Left colon (tissue), 2 donors: Measurements from ENCODE around the gene PTTG1IP. TPM values are rescaled to one million over a fixed set of nuclear protein-coding genes. Genes with fewer than 3 reads are reported as not detected.
"Not testable (repeated sequence)": the region's sequence is repeated elsewhere in the genome, so short reads cannot be mapped to it uniquely, and the experiment has no call there.

ENCODE experiments used
- ATAC-seq: fragments of 200-7000 bp; cut with Tn5 transposase; one replicate; pipeline ENCODE4 v1.9.1; 2020; ENCODE audit warnings: mild to moderate bottlenecking, moderate library complexity
- DNase-seq, 2 donors: peaks; one replicate each; pipeline ENCODE4 v3.0.0-alpha.2; 2020
- intact Hi-C, 2 donors: fragments of 100-400 bp; cut with DNase I in 1 of 2; cut with micrococcal nuclease in 1 of 2; formaldehyde crosslinking; loops; one replicate each; pipeline versions ENCODE4 v1.11.2 to v1.14.0; 2022; cut with DNase I, micrococcal nuclease
- total RNA-seq, 2 donors: library from RNA; stranded (reverse); fragmentation: NEBNext Ultra II Directional; extraction: Animal tissue kit (Norgen Biotek cat#: 25700); gene quantifications; one replicate each; pipeline ENCODE4 v1.2.1, GENCODE V29; 2021
- donor health status: DM: no; HTN: no; CAD: no.
- donor health status: DM: yes; HTN: yes; CAD: no.

The PTTG1IP gene
- total RNA-seq, 2 donors from 2014 or later: 206 to 380 TPM

DNA sequence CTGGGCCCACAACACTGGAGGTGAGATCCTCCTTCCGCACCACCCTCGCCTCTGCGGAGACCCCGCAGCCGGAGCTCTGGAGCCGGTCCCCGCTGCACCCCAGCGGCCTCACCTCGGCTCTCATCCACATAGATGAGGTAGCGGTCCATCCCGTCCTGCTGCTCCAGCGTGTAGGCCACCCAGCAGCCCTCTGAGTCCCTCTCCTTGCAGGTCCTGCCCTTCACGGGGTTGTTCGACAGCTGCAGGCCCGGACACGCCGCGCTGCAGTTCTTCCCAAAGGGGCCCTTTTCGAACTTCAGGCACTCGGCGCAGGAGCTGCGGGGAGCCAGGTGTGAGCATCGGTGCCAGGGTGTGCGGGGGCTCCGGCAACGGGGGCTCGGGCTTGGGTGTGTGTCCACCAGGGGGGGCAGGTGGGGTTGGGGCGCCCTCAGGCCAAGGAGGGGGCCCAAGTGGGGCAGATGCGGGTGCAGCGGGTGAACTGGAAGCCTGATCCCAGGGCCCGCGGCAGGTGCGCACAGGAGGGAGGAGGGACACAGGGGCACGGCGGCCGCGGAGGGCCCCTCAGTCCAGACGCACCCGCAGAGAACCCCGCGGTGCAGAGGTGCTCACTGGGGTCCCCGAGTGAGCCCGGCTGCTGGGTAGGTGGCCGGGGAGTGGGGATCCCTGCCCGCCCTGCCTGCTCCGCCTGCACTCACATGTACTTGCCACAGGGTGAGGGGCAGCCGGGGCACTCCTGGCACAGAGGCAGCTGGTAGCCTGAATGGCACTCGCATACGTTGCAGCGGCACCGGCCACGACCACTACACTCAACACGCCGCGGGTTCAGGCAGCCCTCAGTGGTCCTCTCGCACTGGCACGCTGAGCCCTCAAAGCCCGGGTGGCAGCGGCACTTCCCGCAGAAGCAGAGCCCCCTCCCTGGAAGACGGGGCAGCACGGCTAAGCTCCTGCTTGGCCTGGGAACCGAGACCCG lies 15.4 kb upstream of the PTTG1IP start:
- ATAC-seq (no peak), DNase-seq (no peak)
- intact Hi-C loops: no loop called here

- intact Hi-C loops: no loop called here
- ATAC-seq (no peak), DNase-seq (no peak)
Measured at GRCh38 chr21:44887807-44888580, 14.5 kb upstream of the PTTG1IP start.

DNA sequence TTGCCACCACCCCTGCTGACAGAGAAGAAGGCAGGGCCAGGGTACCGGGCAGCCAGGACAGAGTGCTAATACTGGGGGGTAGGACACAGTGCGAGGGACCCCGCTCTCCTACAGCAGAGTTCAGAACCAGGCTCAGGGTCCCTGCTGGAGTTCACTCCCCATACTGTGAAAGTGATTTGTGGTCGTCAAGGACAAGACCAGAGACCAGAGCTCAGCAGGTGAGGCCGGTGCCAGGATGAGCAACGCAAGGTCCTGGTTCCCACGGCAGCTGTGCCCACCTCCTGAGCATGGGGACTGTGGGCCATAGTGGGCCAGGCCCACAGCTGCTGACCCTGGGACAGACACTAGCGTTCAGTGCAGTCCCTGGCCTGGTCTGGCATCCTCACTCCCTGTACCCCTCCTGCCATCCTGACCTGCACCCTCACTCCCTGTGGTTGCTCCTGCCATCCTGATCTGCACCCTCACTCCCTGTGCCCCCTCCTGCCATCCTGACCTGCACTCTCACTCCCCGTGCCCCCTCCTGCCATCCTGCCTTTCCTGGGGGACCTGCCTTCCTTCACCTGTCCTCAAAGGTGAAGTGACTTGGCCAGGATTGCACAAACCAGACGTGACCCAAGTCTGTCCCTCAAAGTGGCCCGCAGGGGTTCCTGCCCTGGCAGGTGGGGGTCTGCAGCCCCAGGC lies 13.8 kb upstream of the PTTG1IP start:
- intact Hi-C loops: no loop called here
- no peak for ATAC-seq
- no peak for DNase-seq

GRCh38 chr21:44886113-44887075 lies 12.9 kb upstream of the PTTG1IP start:
- no peak for DNase-seq
- intact Hi-C loops: no loop called here
- ATAC-seq: no peak

DNA sequence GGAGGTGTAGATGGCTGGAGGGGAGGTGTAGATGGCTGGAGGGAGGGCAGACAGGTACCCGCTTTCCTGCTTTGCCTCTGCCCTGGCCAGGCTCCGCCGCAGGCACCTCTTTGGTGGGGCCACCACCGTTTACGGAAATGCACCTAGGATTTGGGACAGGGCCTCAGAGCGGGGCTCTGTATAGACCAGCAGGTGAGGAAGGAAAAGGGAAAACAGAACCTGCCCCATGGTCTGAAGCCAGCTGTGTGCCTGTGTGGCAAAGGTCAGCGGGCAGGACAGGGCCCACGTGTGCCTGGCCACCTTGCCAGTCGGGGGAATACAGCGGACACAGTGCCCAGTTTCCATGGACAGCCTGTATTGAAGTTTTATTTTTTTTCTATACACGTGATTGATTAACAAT lies 12.1 kb upstream of the PTTG1IP start:
- ATAC-seq (no peak), DNase-seq (no peak)
- intact Hi-C loops: no loop called here

DNA sequence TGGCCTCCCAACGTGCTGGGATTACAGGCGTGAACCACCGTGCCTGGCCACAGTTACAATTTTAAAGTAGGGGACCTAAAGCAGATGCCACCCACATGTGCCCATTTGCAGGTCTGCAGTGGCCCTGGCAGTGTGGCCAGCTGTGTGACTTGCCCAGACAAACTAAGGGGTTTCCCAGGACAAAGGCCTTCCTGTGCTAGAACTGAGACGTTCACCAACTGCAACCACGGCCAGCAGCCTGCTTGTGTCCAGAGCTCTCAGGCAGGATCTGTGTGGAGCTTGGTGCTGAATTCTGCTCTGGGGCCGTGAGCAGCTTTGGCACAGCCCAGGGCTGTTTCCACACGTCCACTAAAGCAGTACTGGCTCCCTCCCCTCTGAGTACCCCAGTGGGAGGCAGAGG lies 10.6 kb upstream of the PTTG1IP start:
- intact Hi-C loops: no loop called here
- ATAC-seq (no peak), DNase-seq (no peak)

- intact Hi-C loops: no loop called here
- DNase-seq: no peak
- ATAC-seq: no peak
Measured at GRCh38 chr21:44883250-44883649, 9.8 kb upstream of the PTTG1IP start.

- no peak for DNase-seq
Measured at GRCh38 chr21:44881198-44881872, 7.8 kb upstream of the PTTG1IP start.

DNA sequence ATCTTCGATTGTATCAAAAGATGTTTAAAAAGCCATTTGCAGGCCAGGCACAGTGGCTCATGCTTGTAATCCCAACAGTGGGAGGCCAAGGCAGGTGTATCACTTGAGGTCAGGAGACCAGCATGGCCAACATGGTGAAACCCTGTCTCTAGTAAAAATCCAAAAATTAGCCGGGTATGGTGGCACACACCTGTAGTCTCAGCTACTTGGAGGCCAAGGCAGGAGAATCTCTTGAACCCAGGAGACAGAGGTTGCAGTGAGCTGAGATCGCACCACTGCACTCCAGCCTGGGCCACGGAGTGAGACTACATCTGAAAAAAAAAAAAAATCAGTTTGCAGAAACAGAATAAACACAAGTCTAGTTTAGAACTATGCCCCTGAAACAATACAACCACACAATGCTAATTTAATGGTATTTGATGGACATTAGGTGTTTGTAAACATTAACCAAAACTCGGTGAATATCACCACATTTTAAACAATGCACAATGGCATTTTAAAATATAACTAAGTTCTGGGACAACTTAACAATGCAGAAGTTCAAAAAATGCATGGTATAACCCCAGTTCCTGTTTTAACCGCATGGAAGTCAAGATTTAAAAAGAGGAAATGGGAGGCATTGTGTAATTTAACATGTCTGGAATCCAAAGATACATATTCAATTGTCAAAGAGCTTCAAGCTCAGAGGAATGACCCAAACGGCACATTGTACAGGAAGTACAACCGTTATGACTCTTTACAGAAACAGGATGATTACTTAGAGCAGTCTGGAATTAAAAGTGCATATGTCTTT lies 7.1 kb upstream of the PTTG1IP start:
- no peak for ATAC-seq
- no peak for DNase-seq
- intact Hi-C loops: no loop called here

More at GRCh38 chr21:44881198-44881872, 7.8 kb upstream of the PTTG1IP start:
- intact Hi-C loops: no loop called here
- peak; percentile 9 for ATAC-seq

DNA sequence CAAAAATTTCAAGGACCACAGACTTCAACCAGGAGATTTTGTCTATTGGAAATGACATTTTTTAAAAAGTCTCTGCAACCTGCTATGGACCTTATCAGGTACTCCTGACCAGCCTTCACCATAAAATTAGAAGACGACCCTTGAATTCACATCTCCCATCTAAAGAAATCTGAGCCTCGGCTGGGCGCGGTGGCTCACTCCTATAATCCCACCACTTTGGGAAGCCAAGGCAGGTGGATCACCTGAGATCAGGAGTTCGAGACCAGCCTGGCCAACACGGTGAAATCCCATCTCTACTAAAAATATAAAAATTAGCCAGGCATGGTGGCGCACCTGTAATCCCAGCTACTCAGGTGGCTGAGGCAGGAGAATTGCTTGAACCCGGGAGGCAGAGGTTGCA lies 5.7 kb upstream of the PTTG1IP start:
- DNase-seq, intact Hi-C loops, ATAC-seq: not testable (repeated sequence)

GRCh38 chr21:44878053-44878982 lies 4.8 kb upstream of the PTTG1IP start:
- ATAC-seq: peak; percentile 54
- no peak for DNase-seq
- intact Hi-C loops: no loop called here

DNA sequence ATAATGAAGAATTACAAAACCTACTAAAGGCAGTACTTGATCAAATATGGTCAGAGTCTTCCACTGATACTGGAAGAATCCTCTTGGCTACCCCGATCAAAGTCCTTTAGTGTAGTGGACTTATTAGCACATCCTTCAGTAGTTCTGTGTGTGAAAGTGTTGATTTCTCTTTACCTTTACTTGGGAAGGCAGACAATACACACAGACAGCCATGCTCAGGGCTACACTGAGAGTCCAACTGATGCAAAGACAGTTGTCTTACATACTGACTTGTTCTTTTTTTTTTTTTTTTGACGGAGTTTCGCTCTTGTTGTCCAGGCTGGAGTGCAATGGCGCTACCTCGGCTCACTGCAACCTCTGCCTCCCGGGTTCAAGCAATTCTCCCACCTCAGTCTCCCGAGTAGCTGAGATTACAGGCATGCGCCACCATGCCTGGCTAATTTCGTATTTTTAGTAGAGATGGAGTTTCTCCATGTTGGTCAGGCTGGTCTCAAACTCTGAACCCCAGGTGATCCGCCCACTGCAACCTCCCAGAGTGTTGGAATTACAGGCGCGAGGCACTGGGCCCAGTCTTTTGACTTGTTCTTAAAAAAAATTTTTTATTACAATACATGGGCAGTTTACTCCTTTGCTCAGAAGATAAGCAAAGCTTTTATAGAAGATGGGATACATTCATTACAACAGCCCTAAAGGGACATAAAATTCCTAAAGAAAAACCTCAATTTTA lies 3.5 kb upstream of the PTTG1IP start:
- ATAC-seq (no peak), DNase-seq (no peak)
- intact Hi-C loops: no loop called here

DNA sequence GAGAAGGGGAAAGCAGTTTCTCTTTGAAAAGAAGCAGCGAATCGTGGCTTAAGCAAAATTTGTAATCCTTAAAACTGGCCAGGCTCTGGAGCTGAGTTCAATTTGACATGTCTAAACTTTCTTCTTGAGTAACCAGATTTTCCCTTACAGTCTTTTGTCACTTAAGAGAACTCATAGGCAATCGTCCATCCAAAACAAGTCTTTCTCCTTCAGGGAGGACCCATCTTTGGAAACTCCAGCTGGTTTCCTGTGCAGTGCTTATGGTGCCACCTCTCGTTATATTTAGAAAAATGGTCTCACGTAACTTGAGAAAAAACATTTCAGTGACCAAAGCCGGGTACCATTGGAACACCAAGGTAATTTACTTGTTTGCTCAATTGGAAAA lies 1.8 kb upstream of the PTTG1IP start:
- no peak for ATAC-seq
- intact Hi-C loops: no loop called here
- DNase-seq: no peak

GRCh38 chr21:44874497-44875315 lies 1.2 kb upstream of the PTTG1IP start:
- ATAC-seq: peak; percentile 24
- DNase-seq: peak; percentile 54 to 72
- intact Hi-C loops: no loop called here

DNA sequence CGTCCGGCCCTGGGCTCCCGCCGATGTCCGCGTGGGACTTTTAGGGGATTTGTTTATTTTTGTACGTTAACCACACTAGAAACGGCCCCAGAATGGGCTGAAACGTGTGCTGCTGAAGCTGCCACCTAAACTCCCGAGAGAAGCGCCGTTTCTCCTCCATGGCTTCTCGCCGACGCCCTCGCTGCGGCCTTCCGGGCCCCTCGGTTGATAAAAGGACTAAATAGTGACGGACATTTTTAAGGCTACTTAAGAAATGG lies 678 bp upstream of the PTTG1IP start:
- intact Hi-C loops: no loop called here
- no peak for ATAC-seq

More for the DNA sequence above, 678 bp upstream of the PTTG1IP start:
- DNase-seq: no peak
